GM12864 (cell line): ENCODE results near the gene SP2.

Experiments
- DNase-seq: peaks from one replicate; pipeline ENCODE4 v3.0.0-alpha.2; 2011; ENCODE audit warnings: low read depth
- H3K4me3 ChIP-seq: 2 replicates; pipeline ENCODE4 v1.5.1; 2011; ENCODE audit warnings: mild to moderate bottlenecking, low read depth, low read length, control low read depth
- TF ChIP-seq, protein P1 (sequence below): IDR thresholded peaks from 2 replicates; pipeline ENCODE4 v1.5.1; 2011; ENCODE audit warnings: low read depth, mild to moderate bottlenecking, moderate library complexity, low read length, control low read depth, inconsistent platforms; ENCODE audit errors: missing control alignments

The SP2 gene

DNA sequence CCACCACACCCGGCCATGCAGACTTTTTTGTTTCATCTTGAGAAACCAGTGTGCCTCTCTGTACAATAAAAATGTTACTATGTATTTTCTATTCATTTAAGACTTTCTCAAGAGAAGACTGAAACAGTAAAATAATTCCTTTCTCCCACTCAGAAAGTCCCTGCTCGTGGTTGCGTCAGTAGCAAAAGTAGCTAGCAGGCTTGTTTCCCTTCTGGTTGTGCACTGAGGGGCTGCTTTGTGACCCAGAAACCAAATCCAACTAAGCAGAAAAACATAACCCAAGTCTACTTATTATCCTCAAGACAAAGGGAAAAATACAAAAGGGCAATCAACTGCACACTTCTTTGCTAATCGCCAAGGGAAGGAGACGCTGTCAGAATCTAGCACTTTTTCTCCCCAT lies 41.9 kb downstream of the SP2 start:
- DNase-seq, result no peak
- H3K4me3 ChIP-seq, result no peak overlapping the region
- TF ChIP-seq, protein P1, sequence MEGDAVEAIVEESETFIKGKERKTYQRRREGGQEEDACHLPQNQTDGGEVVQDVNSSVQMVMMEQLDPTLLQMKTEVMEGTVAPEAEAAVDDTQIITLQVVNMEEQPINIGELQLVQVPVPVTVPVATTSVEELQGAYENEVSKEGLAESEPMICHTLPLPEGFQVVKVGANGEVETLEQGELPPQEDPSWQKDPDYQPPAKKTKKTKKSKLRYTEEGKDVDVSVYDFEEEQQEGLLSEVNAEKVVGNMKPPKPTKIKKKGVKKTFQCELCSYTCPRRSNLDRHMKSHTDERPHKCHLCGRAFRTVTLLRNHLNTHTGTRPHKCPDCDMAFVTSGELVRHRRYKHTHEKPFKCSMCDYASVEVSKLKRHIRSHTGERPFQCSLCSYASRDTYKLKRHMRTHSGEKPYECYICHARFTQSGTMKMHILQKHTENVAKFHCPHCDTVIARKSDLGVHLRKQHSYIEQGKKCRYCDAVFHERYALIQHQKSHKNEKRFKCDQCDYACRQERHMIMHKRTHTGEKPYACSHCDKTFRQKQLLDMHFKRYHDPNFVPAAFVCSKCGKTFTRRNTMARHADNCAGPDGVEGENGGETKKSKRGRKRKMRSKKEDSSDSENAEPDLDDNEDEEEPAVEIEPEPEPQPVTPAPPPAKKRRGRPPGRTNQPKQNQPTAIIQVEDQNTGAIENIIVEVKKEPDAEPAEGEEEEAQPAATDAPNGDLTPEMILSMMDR, result no peak

DNA sequence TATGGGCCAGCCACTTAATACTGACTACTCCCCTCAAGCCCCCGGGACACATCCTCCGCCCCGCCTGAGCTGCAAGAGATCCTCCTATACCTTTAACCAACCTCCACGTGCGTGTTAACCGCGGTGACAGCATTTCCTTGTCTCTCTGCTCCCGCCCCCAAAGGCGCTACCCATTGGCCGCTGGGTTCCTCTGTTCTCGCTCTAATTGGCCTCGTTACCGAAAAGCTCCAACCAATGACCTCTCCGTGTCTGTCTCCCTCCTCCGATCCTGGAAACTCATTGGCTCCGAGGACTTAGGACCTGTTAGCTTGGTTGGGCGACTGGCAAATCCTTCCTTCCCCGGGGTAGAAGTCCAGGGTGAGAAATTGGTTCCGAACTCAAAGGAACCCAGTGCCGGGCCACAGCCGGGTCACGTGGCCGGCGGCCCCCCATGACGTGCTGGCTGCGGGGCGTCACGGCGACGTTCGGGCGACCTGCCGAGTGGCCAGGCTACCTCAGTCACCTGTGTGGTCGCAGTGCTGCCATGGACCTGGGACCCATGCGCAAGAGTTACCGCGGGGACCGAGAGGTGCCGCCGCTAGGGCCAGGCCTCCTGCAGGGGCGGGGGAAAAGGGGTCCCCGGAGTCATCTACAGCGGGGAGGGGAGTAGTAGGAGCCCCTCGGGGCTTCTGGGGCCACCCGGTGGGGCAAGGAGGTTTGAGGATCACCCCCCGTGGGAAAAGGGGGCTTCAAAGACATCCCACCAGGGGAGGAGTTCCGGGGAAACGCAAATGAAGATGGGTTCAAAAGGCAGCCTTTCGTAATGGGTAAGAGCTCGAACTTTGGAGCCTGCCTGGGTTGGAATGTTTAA lies 45.4 kb downstream of the SP2 start, which contains the start of gene PNPO:
Gene PNPO, plus strand, starts transcription at position 326 of the 850 bp plus-strand sequence. Its CDS starts 105 bp downstream, at position 431.
- TF ChIP-seq, protein P1, result peak; percentile 10
- H3K4me3 ChIP-seq, result peak within 1 kb of the TSS; percentile 74
- peak; percentile 97 for DNase-seq

DNA sequence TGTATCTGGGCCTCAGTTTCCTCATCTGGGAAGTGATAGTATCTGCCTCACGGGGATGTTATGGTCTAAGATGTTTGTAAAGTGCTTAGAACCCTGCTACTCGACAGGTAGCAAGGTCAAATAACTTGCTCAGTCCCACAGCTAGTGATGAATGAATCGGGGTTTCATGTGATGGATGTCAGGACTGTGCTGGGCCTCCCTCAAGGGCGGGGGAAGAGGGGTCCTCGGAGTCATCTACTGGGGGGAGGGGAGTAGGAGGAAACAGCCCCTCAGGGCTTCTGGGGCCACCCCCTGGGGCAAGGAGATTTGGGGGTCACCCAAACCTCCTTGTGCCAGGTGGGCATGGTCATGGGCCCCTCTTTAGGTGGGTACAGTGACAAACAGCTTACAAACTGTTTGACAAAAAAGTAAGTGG lies 46.1 kb downstream of the SP2 start:
- TF ChIP-seq, protein P1, result no peak
- DNase-seq, result no peak
- H3K4me3 ChIP-seq, result peak overlapping the region; percentile 74

DNA sequence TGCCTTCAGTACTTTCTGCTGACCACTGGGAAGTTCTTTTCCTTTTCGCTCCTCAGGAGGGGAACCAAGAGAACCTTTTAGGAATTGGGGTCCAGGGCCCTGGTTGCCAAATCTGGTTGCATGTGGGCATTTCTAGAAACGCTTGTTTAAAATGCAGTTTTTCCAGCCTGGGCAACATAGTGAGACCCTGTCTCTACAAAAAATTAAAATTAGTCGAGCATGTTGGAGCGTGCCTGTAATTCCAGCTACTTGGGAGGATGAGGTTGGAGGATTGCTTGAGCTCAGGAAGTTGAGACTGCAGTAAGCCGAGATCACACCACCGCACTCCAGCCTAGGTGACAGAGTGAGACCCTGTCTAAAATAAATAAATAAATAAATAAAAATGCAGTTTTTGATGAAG lies 46.5 kb downstream of the SP2 start:
- H3K4me3 ChIP-seq, result peak overlapping the region; percentile 74
- no peak for DNase-seq
- TF ChIP-seq, protein P1, result no peak

DNA sequence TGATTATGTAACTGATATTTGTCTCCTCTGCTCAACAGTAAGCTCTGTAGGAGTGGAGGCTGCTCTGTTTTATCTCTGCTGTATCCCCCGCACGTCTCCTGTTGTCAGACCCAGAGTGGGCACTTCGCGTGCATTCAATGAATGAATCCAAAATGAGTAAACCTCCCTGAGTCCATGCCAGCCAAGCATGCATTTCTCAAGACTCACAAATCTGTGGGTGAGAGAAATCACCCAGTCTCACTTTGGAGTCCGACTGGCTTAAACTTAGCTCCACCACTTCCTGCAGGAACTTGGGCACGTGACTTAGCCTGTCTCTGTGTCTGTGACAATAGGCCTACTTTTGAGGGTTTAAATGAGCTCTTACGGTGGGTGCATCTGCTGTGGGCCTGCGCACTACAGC lies 49.0 kb downstream of the SP2 start:
- TF ChIP-seq, protein P1, result no peak
- H3K4me3 ChIP-seq, result no peak overlapping the region
- DNase-seq, result no peak

DNA sequence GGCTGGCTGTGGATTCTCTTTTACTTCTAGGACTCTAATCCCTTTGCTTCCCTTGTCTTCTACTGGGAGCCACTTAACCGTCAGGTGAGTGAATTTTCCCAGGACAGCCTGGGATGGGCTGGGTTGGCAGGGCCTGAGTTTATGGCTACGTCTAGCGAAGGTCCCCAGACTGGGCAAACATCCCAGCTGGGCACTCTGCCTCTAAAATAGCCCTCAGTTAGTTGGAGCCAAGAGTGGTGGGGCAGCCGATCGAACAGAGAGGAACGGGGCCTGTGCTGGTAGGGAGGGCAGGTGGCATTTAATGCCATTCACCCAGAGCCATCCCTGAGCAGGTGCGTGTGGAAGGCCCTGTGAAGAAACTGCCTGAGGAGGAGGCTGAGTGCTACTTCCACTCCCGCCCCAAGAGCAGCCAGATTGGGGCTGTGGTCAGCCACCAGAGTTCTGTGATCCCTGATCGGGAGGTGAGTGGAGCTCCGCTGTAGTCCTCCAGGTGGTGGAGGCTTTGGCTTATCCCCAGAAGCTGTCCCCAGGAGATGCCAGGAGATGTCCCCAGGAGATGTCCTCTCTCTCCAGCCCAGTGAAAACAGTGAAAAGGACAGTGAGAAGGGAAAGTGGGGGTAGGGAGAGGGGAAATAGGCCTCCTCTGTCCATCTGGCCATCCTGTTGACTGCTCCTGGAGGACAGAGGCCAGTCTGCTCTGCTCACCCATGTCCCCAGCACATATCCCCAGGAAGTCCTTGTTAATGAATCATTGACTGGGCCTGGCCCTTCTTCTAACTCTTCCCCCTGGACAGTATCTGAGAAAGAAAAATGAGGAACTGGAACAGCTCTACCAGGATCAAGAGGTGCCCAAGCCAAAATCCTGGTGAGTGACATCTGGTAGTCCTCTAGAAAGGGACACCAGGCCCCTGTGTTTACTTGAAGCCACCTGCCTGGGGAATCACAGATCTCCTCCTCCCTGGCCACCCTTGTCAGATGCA lies 49.8 kb downstream of the SP2 start:
- DNase-seq, result no peak
- TF ChIP-seq, protein P1, result no peak

More for the DNA sequence above, 49.8 kb downstream of the SP2 start:
- H3K4me3 ChIP-seq, result no peak overlapping the region
